Right ventricle myocardium superior (tissue), 1 donor: ENCODE measurements around the gene CDH11. TPM values are rescaled to one million over a fixed set of nuclear protein-coding genes. Genes with fewer than 3 reads are reported as not detected.

Source experiments
- ATAC-seq: fragments of 200-7000 bp; cut with Tn5 transposase; one replicate; pipeline ENCODE4 v1.9.1; 2020; ENCODE audit warnings: mild to moderate bottlenecking; ENCODE audit not compliant: poor library complexity
- DNase-seq: peaks from one replicate; pipeline ENCODE4 v3.0.0-alpha.2; 2020
- intact Hi-C: fragments of 100-400 bp; cut with DNase I; formaldehyde crosslinking; loops from one replicate; pipeline ENCODE4 v1.11.2; 2022
- total RNA-seq: library from RNA; stranded (reverse); fragmentation: NEBNext Ultra II Directional; extraction: Animal tissue kit (Norgen Biotek cat#: 25700); gene quantifications from one replicate; pipeline ENCODE4 v1.2.1, GENCODE V29; 2021
- donor health status: DM: no; HTN: yes; CAD: no; lungs with severe emphysema.

Gene CDH11
- total RNA-seq, 1 donor from 2014 or later: 9.7 TPM

DNA sequence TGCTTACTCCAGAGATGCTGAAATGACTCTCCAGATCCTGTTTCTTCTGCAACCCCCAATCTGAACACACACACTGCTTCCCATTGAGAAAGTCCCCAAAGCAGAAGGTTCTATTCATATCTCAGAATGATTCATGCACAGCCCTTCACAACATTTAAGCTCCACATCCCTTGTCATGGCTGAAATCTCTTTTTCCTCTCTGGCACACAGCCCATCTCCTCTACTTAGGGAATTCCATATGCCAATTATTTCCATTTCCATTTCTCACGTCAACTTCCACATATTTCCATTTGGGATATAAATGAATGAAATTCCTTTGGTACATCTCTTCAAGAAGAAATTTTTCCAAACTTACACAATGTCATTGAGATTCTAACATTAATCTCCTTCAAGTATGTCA, 119.6 kb downstream of the CDH11 start:
- DNase-seq (no peak), ATAC-seq (no peak)
- intact Hi-C loops: no loop called here

DNA sequence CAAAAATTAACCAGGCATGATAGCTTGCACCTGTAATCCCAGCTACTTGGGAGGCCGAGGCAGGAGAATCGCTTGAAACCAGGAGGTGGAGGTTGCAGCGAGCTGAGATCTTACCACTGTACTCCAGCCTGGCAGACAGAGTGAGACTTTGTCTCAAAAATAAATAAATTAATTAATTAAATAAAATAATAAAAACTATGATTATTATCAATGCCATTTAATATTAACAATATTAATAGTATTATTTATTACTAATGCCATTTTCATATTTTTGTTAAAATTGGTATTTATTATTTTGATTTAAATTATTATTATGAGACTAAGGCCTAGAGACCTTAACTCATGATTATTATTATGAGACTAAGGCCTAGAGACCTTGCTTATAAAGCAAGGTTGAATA, 121.2 kb downstream of the CDH11 start:
- DNase-seq (no peak), ATAC-seq (no peak)
- intact Hi-C loops: no loop called here

DNA sequence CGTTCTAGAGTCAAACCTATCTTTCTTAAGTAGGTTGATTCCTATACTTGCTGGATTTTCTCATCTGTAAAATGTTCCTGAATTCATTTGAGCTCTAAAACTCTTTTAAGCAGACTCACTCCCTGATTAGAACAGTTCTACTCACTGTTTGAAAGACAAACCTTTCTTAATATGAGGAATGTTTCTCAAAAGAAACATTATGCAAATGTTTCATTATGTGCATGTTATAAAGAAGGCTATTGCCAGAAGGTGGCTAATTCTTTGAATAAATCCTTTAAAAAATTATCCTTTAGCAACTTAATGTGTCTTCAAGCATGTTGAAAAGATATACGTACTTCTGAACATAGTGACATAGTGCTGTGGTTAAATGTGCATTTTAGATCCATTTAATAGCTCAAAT, 124.1 kb downstream of the CDH11 start:
- ATAC-seq (no peak), DNase-seq (no peak)
- intact Hi-C loops: no loop called here

DNA sequence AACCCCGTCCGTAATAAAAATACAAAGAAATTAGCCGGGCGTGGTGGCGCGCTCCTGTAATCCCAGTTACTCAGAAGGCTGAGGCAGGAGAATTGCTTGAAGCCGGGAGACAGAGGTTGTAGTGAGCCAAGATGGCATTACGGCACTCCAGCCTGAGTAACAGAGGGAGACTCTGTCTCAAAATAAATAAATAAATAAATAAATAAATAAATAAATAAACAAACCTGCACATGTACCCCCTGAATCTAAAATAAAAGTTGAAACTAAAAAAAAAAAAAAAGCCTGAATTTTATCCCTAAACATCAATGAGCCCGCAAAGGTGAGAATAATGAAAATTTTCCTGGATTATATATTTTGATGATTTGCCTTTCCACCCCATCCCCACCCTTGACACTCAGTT, 124.7 kb downstream of the CDH11 start:
- DNase-seq (no peak), ATAC-seq (no peak)
- intact Hi-C loops: no loop called here

DNA sequence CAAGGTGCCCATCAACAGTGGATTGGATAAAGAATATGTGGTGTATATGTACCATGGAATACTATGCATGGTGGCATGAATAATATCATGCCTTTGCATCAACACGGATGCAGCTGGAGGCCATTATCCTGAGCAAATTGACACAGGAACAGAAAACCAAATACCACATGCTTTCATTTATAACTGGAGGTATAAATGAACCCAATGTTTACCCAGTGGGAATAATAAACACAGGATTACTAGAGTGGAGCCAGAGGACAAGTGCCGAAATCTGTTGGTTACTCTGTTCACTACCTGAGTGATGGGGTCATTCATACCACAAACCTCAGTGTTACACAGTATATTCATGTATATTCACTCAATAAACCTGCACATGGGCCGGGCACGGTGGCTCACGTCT, 125.2 kb downstream of the CDH11 start:
- no peak for DNase-seq
- ATAC-seq: no peak
- intact Hi-C loops: no loop called here

DNA sequence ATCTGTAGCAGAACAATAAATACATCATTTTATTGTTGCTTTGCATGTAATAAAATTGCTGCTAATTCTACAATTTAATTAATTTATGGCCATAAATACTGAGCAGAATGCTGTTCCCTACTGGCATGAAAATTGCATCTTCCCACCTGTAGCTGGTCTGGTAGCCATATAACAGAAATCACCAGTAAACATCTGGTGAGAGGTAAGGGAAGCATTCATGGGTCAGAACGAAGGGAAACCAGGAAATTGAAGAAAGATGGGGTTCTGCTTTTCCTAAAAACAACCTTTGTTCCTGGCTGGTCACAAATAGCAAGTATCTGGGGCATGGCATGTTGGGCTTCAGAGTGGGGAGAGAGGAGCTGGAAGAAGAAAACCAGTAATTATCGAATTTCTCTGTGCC, 128.4 kb downstream of the CDH11 start:
- intact Hi-C loops: no loop called here
- no peak for ATAC-seq
- no peak for DNase-seq

DNA sequence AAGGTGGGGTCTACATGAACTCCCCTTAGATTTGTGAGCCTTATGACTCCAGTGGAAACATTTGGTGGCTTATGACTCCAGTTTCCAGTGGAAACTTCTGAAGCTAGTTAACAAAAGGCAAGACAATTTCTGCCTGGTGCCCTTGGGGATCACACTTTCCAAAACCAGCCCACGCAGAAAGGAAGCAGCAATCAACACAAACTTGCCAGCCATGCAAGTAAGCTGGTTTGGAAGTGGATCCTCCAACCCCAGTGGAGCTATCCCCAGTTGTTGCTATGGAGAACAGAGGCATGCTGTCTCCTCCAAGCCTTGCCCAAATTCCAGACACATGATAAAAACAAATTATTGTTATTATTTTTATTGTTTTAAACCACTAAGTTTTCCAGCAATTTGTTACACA, 130.9 kb downstream of the CDH11 start:
- intact Hi-C loops: no loop called here
- no peak for ATAC-seq
- DNase-seq: no peak

DNA sequence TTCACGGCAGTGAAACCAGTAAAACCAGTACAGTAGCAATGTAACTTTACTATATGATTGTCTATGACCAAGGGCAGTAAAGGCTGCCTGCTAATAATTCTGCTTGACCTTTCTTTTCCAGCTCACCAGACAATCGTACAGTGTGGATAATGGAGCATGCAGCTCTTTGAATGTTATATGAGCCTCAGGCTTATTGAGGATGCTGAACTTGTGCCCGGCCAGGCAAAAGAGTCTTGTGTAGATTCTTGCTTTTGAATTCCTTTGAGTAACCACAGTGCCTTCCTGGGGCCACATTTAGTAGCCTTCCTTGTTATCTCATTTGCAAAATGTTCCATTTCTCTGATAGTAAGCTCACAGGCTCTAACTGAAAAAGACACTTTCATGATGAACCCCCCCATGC, 131.8 kb downstream of the CDH11 start:
- no peak for ATAC-seq
- DNase-seq: no peak
- intact Hi-C loops: no loop called here

DNA sequence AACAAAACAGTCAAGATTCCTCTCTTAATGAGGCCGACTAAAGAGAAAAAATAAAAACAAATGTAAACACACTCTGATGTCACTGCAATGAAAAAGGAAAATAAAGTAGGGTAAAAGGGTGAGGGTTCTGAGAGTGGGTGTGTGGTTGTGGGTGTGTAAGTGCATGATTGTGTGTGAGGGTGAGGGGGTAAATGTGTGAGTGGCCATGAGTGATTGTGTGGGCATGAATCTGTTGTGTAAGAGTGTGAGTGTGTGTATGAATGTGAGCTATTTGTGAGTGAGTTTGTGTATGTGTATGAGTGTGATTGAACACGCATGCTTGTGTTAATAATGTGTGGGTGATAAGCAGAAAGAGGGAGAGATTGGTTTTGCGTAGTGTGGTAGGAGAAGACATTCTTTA, 132.8 kb downstream of the CDH11 start:
- intact Hi-C loops: no loop called here
- ATAC-seq (no peak), DNase-seq (no peak)

DNA sequence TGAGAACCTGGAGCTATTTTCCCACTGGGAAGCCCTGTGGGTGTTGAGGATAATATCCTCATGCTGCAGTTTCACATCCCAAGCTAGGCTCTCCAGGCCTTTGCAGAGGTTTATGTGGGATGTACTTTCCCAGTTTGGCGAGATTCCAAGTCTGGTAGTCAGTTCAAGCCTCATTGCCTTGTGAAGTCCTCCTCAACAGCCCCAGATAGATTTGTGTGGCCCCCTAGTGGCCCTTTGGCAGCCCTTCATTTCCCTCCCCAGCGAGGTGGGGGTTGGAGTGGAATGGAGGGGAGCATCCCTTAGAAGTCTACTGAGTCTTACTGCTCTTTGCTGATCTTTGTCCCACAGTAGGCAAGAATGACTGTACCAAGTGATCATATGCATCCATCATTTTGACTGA, 137.9 kb downstream of the CDH11 start:
- no peak for DNase-seq
- intact Hi-C loops: no loop called here
- peak; percentile 49 for ATAC-seq

DNA sequence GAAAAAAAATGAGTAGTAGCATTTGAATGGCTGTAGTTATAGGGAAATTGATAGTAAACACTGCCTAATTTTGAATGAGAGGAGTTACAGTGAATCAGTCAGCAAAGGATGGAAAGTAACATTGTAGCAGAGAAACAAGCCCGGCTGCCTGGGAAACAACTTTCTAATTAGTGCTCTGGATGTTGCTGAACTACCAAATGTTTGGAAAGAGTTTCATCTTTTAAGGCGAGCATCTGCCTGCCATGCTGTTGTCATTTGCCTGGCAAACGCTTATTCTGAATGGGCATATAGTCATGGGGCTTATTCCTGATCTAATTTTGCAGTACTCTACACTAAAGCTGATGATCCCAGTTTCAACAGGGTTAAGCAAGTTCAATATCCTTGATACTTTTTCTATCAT, 138.6 kb downstream of the CDH11 start:
- DNase-seq (no peak), ATAC-seq (no peak)
- intact Hi-C loops: no loop called here

DNA sequence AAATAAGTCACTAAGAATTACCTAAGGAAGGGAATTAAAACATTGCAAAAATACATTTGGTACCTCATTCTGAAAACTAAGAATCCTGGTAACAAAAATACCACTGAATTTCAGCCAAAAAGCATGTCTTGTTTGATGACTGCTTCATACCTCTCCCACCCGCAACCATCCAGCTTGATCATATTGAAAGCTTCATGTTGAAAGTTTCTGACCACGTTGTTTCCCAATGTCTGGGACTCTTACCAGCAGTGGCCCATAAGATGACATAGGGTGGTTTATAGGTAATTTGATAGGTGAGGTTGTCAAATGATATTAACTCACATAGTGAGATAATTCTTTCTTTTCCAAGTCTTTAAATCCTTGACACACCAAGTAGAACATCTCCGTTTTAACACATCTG, 139.3 kb downstream of the CDH11 start:
- no peak for ATAC-seq
- intact Hi-C loops: no loop called here
- DNase-seq: no peak

DNA sequence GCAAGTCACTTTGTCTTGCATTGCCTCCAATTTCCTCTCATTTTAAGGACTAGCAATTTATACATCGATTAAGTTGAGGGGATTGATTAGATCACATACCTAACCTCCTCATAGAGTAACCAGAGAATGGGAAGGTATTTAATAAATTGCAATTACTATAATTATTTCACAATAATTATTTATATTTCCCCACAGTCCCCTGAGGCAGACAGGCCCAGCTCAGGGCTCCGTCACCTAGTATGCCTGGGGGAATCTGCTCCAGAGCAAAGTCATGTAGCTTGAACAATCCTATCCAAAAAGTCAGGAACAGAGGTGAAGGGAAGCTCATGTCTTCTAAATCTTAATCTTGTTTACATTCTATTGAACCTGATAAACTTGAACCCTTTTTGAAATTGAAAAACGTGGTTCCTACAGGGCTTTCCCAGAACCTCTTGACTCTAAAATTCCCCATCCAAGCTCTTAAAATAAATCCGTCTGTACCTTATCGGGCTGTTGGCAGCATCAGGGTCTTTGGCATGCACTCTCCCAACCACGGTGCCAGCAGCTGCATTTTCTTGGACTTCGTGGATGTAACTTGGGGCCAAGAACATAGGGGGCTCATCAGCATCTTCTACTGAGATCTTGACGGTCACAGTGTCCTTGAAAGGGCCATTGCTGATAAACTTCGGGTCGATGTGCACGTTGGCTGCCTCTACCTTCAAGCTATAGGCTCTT, 140.1 kb downstream of the CDH11 start:
- peak; percentile 61 for ATAC-seq
- peak; percentile 39 for DNase-seq
- intact Hi-C loops: no loop called here

DNA sequence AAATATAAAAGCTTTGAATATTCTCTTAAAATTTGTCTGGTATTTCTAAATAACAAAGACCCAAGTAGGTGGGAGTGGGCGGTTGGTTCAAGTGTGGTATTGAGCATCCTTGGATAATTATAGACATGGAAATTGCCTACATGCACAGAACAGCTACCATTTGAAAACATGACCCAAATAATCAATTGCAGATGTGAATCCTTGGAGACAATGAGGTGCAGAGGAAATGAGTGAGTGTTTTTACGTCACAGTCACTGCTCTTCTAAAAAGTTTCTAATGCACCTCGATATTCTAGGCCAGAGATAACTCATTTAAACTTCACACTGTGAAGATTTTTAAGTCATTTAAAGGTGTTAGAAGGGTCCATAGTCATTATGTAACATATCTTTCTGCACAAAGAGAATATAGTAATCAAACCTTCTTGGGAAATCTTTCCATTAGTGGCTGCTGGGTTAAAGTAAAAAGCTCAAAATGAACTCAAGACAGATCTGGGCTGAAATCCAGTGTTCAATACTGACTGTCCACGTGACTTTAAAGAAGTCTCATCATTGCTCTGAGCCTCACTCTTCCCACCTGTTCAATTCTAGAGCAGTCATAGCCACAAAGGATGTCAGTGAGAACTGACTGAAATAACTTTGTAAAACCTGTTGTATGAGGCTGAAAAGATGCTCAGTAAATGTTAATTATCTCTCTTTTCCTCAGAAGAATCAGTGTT, 144.5 kb downstream of the CDH11 start:
- DNase-seq (no peak), ATAC-seq (no peak)
- intact Hi-C loops: no loop called here

DNA sequence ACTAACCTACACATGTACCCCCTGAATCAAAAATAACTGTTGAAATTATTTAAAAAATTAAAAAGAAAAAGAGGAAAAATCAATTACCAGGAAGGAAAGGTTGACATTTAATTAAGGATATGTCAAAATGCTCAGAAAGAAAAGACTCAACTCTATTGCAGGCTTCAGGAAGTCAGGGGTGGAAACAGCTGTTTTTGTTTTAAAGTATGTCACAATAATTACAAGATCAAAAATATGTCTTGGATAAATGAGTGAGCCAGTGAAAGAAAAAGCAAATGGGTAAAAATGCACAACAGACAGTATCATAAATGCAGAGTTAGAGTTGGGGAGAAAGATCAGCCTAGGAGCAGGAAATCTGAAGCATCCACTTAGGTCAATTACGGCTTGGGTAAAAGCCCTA, 146.0 kb downstream of the CDH11 start:
- ATAC-seq (no peak), DNase-seq (no peak)
- intact Hi-C loops: no loop called here

DNA sequence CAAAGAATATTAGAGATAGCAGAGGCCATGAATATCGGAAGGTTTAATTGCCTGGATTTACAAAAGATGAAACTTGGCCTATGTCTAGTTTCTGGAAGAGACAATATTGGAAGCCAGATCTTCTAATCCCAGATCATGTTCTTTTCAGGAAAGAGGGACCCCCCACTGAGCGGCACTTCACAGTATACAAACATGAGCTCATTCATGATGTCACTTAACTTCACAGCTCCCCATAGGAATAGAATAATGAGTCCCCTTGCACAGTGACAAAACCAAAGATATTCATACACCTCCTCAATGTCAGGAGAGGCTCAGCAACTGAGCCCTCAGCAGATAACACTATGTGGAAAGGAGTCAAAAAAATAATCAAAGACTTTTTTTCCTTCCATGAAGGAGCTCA, 147.5 kb downstream of the CDH11 start:
- DNase-seq: no peak
- intact Hi-C loops: no loop called here

DNA sequence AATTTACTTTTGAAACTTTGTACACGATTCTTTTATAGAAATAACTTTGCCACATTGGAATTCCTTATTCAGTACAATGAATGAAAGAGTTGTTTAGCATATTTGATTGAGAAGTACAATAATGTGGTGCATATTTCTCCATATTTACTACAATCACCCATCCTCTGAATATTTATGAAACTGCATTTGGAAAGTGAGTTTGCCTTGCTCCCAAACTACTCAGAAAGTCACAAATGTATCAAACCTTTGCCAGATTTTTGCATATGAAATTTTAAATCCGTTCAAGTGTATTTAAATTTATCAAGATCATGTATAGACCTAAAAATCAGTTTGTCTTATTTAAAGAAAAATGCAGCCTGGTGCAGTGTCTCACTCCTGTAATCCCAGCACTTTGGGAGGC, 148.7 kb downstream of the CDH11 start:
- no peak for ATAC-seq
- intact Hi-C loops: no loop called here

More for the DNA sequence above, 147.5 kb downstream of the CDH11 start:
- ATAC-seq: no peak

DNA sequence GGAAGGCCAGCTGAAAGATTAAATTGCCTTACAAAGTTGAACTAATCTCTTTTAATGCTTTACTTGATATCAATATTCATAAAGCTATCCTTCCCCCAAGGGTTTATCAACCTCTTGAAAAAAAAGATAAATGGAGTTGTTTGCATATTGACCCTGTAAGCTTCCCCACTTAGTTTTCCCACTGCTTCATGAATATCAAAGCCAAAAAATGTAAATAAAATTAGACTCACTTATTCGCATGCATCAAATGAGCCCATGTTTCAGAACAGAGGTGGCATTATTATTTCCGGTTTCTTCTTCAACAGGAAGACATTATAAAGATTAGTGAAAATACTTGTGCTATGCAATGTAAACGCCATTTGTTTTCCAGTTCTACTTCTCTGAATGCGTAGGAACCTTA, 150.7 kb downstream of the CDH11 start:
- DNase-seq (no peak), ATAC-seq (no peak)
- intact Hi-C loops: no loop called here

More for the DNA sequence above, 148.7 kb downstream of the CDH11 start:
- no peak for DNase-seq

DNA sequence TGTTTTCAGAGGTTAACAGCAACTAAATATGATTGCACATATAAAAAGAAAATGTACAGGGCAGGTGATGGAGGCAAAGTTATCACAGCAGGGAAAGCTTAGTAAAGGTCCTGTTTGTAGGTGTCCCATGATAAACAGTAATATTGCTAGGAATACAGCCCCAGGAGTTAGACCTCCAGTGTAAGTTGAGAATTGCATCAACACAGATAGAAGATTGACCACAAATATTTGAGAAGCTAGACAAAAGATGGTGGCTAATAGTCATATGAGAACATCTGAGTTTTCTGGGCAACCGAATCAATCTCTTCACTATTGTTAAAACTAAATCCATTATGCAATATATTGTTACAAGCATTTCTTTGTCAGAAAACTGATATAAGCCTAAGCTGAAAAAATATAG, 152.6 kb downstream of the CDH11 start:
- intact Hi-C loops: no loop called here
- ATAC-seq (no peak), DNase-seq (no peak)

DNA sequence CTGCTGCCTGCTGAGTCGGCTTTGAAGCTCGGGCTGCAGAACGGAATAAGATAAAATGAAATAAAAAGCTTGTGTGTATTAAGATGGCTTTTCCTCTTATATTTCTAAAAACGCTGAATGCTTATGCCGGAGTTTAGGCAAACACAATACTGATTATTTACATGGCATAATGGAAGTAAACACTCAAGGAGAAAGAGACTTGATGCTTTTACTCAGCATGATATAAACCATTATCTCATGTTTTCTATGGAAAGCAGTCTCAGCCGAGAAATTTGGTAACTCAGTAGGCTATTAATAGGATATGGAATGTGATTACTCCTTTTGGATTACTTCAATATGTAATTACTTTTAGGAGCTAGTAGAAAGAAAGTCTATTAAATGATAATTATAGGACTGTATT, 153.3 kb downstream of the CDH11 start:
- intact Hi-C loops: no loop called here
- DNase-seq (no peak), ATAC-seq (no peak)

DNA sequence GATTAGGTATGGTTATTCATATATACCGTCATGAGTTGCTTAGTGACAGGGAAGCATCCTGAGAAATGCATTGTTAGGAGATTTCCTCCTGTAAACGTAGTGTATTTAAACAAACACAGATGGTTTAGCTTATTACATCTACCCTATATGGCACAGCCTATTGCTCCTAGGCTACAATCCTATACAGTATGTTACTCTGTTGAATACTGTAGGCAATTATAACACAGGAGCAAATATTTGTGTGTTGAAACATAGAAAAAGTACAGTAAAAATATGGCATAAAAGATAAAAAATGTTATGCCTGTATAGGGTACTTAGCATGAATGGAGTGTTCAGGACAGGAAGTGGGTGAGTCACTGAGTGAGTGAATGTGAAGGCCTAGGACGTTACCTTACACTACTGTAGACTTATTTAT, 157.7 kb downstream of the CDH11 start:
- DNase-seq (no peak), ATAC-seq (no peak)
- intact Hi-C loops: no loop called here
